A549 (cell line): Measurements from ENCODE around the gene ERO1B. TPM values are rescaled to one million over a fixed set of nuclear protein-coding genes. Genes with fewer than 3 reads are reported as not detected.

ENCODE experiments used
- ATAC-seq, 2 experiments: fragments of 200-7000 bp in 1 of 2; fragments of >200 bp in 1 of 2; cut with Nextera tagmentation in 1 of 2; cut with Tn5 transposase in 1 of 2; 3 replicates each; pipeline versions ENCODE4 v1.8.0 to v1.9.1; 2018 to 2020; ENCODE audit warnings: mild to moderate bottlenecking in 1 of 2, moderate library complexity in 1 of 2
- CTCF ChIA-PET: fragments of 300-600 bp; sonication (Branson Sonifier 250); formaldehyde crosslinking; extraction: SDS; loops from one replicate; lab custom pipeline; 2021; ENCODE audit warnings: antibody characterized with exemption, inconsistent platforms; lab: Yijun Ruan, JAX
- POLR2A ChIA-PET: fragments of 350-600 bp; formaldehyde crosslinking; extraction: SDS; loops from one replicate; lab custom pipeline; 2021; ENCODE audit warnings: antibody characterized with exemption, inconsistent platforms; lab: Yijun Ruan, JAX
- DNase-seq, 2 experiments: peaks; one replicate each; pipeline versions ENCODE4 v3.0.0 to v3.0.0-alpha.2; 2011 to 2016; ENCODE audit warnings: low read depth in 1 of 2, low spot score in 1 of 2
- FAIRE-seq: peaks from 2 replicates; lab custom pipeline; 2011; peaks lifted over from hg19 to GRCh38; lab: Jason Lieb, UNC
- H3K27ac ChIP-seq, 2 experiments: fragments of >200 bp; sonication (Bioruptor Twin); formaldehyde crosslinking; 3 replicates each; pipeline ENCODE4 v1.5.1; 2016 to 2017
- H3K4me1 ChIP-seq: fragments of >200 bp; sonication (Bioruptor Twin); formaldehyde crosslinking; 3 replicates; pipeline ENCODE4 v1.6.1; 2016
- H3K4me2 ChIP-seq: fragments of >200 bp; sonication (Bioruptor Twin); formaldehyde crosslinking; 3 replicates; pipeline ENCODE4 v1.6.1; 2016
- H3K4me3 ChIP-seq: fragments of >200 bp; sonication (Bioruptor Twin); formaldehyde crosslinking; 3 replicates; pipeline ENCODE4 v1.5.1; 2016
- H3K9me3 ChIP-seq: fragments of >200 bp; sonication (Bioruptor Twin); formaldehyde crosslinking; 3 replicates; pipeline ENCODE4 v1.6.1; 2016
- ATOH8 ChIP-seq: fragments of 250-450 bp; sonication (Bioruptor Pico); IDR thresholded peaks from 2 replicates; pipeline ENCODE4 v1.5.0; 2020; ENCODE audit warnings: low read depth, mild to moderate bottlenecking, moderate library complexity
- BCL3 ChIP-seq: fragments of >200 bp; sonication (Bioruptor Twin); formaldehyde crosslinking; IDR thresholded peaks from 3 replicates; pipeline ENCODE4 v1.6.1; 2016
- BHLHE40 ChIP-seq: IDR thresholded peaks from 2 replicates; pipeline ENCODE4 v1.6.1; 2012; ENCODE audit warnings: low read depth, low read length, inconsistent platforms
- CBX8 ChIP-seq: fragments of 200-600 bp; sonication (generic); IDR thresholded peaks from 2 replicates; pipeline ENCODE4 v1.6.1; 2016
- CHD4 ChIP-seq: fragments of 200-600 bp; sonication (generic); IDR thresholded peaks from 2 replicates; pipeline ENCODE4 v1.6.1; 2016; ENCODE audit warnings: antibody characterized with exemption, mild to moderate bottlenecking, borderline replicate concordance
- CTCF ChIP-seq: fragments of >200 bp; sonication (Bioruptor Twin); formaldehyde crosslinking; IDR thresholded peaks from 3 replicates; pipeline ENCODE4 v1.5.1; 2016
- EHMT2 ChIP-seq: fragments of 200-600 bp; sonication (generic); IDR thresholded peaks from 2 replicates; pipeline ENCODE4 v1.6.1; 2016; ENCODE audit warnings: antibody characterized with exemption, low read depth, mild to moderate bottlenecking, moderate library complexity
- ELK1 ChIP-seq: fragments of 150-350 bp; IDR thresholded peaks from 2 replicates; pipeline ENCODE4 v1.6.1; 2014; ENCODE audit warnings: low read depth, mild to moderate bottlenecking, low read length
- FOSL2 ChIP-seq, 2 experiments: fragments of 450-650 bp in 1 of 2; fragments of >200 bp in 1 of 2; sonication (Bioruptor Twin) in 1 of 2; formaldehyde crosslinking; IDR thresholded peaks; 2 replicates each; pipeline versions ENCODE4 v1.5.0 to v1.6.1; 2016 to 2020; ENCODE audit warnings: mild to moderate bottlenecking in 1 of 2, moderate library complexity in 1 of 2
- FOXS1 ChIP-seq: fragments of 250-450 bp; sonication (Bioruptor Pico); IDR thresholded peaks from 2 replicates; pipeline ENCODE4 v1.5.0; 2020; ENCODE audit warnings: mild to moderate bottlenecking, moderate library complexity
- JUNB ChIP-seq: fragments of >200 bp; sonication (Bioruptor Twin); formaldehyde crosslinking; IDR thresholded peaks from 2 replicates; pipeline ENCODE4 v1.6.1; 2016
- KDM5A ChIP-seq: fragments of 200-600 bp; sonication (generic); IDR thresholded peaks from 2 replicates; pipeline ENCODE4 v1.6.1; 2016; ENCODE audit warnings: antibody characterized with exemption, mild to moderate bottlenecking
- MAFK ChIP-seq: fragments of 450-650 bp; IDR thresholded peaks from 2 replicates; pipeline ENCODE4 v1.6.1; 2014; ENCODE audit not compliant: partially characterized antibody
- MYC ChIP-seq: IDR thresholded peaks from 2 replicates; pipeline ENCODE4 v1.6.1; 2012; ENCODE audit warnings: mild to moderate bottlenecking, inconsistent platforms, low read length, improper control_type of control experiment, borderline replicate concordance
- NFE2L2 ChIP-seq: fragments of 150-350 bp; conservative IDR thresholded peaks from 2 replicates; pipeline ENCODE4 v1.6.1; 2014; ENCODE audit warnings: low read length
- NPAS2 ChIP-seq: fragments of 250-450 bp; sonication (Bioruptor Pico); IDR thresholded peaks from 2 replicates; pipeline ENCODE4 v1.8.0; 2022; ENCODE audit warnings: mild to moderate bottlenecking, moderate library complexity, borderline replicate concordance
- NR3C1 ChIP-seq: fragments of >200 bp; sonication (Bioruptor Twin); formaldehyde crosslinking; IDR thresholded peaks from 3 replicates; pipeline ENCODE4 v1.6.1; 2017
- POLR2A ChIP-seq: IDR thresholded peaks from 2 replicates; pipeline ENCODE4 v1.6.1; 2012; ENCODE audit warnings: mild to moderate bottlenecking, low read length
- POLR2AphosphoS2 ChIP-seq: conservative IDR thresholded peaks from 2 replicates; pipeline ENCODE4 v1.6.1; 2012; ENCODE audit warnings: low read length, improper control_type of control experiment, inconsistent platforms
- RARB ChIP-seq: fragments of 250-450 bp; sonication (Bioruptor Pico); IDR thresholded peaks from 2 replicates; pipeline ENCODE4 v1.8.0; 2021; ENCODE audit warnings: mild to moderate bottlenecking, moderate library complexity
- RCOR1 ChIP-seq: fragments of 150-350 bp; IDR thresholded peaks from 2 replicates; pipeline ENCODE4 v1.6.1; 2014; ENCODE audit warnings: antibody characterized with exemption, low read length, low read depth
- REST ChIP-seq: fragments of 200-600 bp; sonication (generic); IDR thresholded peaks from 2 replicates; pipeline ENCODE4 v1.6.1; 2016; ENCODE audit warnings: antibody characterized with exemption, mild to moderate bottlenecking, moderate library complexity
- RNF2 ChIP-seq: fragments of 200-600 bp; sonication (generic); IDR thresholded peaks from 2 replicates; pipeline ENCODE4 v1.6.1; 2016; ENCODE audit warnings: low read depth, mild to moderate bottlenecking, antibody characterized with exemption, moderate library complexity, borderline replicate concordance
- SREBF2 ChIP-seq: fragments of 450-650 bp; IDR thresholded peaks from 2 replicates; pipeline ENCODE4 v1.6.1; 2014; ENCODE audit warnings: mild to moderate bottlenecking, moderate library complexity
- TFCP2L1 ChIP-seq: fragments of 250-450 bp; sonication (Bioruptor Pico); IDR thresholded peaks from 2 replicates; pipeline ENCODE4 v1.5.0; 2021; ENCODE audit warnings: mild to moderate bottlenecking
- ZNF302 ChIP-seq: fragments of 250-450 bp; sonication (Bioruptor Pico); IDR thresholded peaks from 2 replicates; pipeline ENCODE4 v1.9.0; 2021; ENCODE audit warnings: inconsistent platforms, mild to moderate bottlenecking, moderate library complexity
- ZSCAN20 ChIP-seq: fragments of 250-450 bp; sonication (Bioruptor Pico); IDR thresholded peaks from 2 replicates; pipeline ENCODE4 v1.8.0; 2022; ENCODE audit warnings: mild to moderate bottlenecking, moderate library complexity
- WGBS: methylation state at CpG from one replicate; pipeline ENCODE4 v1.1.6; 2017; ENCODE audit errors: missing lambda C conversion rate; 5-methylcytosine and 5-hydroxymethylcytosine counted together
- polyA plus RNA-seq, 4 experiments: library from polyadenylated mRNA; depleted of rRNA in 3 of 4; stranded (reverse); fragments of >200 nt; fragmentation: RNase III in 1 of 4; extraction: RNeasy Plus Mini Kit Qiagen cat#74134 plus additional on column Dnase treatment in 1 of 4; gene quantifications; 2 replicates in 3 of 4; 3 replicates in 1 of 4; pipeline ENCODE4 v1.2.3, GENCODE V29; 2011 to 2017

ERO1B gene
- polyA plus RNA-seq, 2 of the 4 experiments (the other 2 are of a cell fraction): 3.2 to 9.8 TPM

GRCh38 chr1:236214761-236215160 is 67.0 kb downstream of the ERO1B start (continued):
- TF ChIP-seq ATOH8 (CRISPR knock-in tag) (no peak), NFE2L2 (no peak)

- no peaks in the 10 kb centered on the region for H3K4me1 ChIP-seq
- POLR2A ChIA-PET: no interaction called here
- 90% methylated on average over 3 of the region's 3 CpGs for WGBS
- CTCF ChIA-PET: no interaction called here
- ATAC-seq (no peak), FAIRE-seq (no peak), DNase-seq (no peak)
- TF ChIP-seq RNF2 (no peak), BHLHE40 (no peak), ZSCAN20 (no peak), ELK1 (no peak), POLR2A (no peak), SREBF2 (no peak), NR3C1 (no peak), CHD4 (no peak), CBX8 (no peak), KDM5A (no peak), MYC (no peak), TFCP2L1 (CRISPR knock-in tag) (no peak), FOXS1 (no peak), FOSL2 (IDR thresholded peaks at IDR 0.05) (no peak), FOSL2 (CRISPR knock-in tag; IDR thresholded peaks at IDR 0.05) (no peak), ATOH8 (CRISPR knock-in tag) (no peak)
- TF ChIP-seq, all 56 proteins: peak for 0
- H3K4me3 ChIP-seq: no peak overlapping the region
- no peaks in the 10 kb centered on the region for H3K9me3 ChIP-seq
- no peak overlapping the region for H3K27ac ChIP-seq
- no peak overlapping the region for H3K4me2 ChIP-seq
These were observed 68.2 kb downstream of the ERO1B start for GRCh38 chr1:236213534-236213933.

- 97% methylated on average over 5 of the region's 5 CpGs for WGBS
- Histone ChIP-seq H3K4me2 (no peak overlapping the region), H3K4me1 (no peaks in the 10 kb centered on the region), H3K27ac (no peak overlapping the region), H3K9me3 (no peaks in the 10 kb centered on the region), H3K4me3 (no peak overlapping the region)
- ATAC-seq (no peak), FAIRE-seq (no peak), DNase-seq (no peak)
- ChIA-PET CTCF (no interaction called here), POLR2A (no interaction called here)
- TF ChIP-seq RCOR1 (no peak), BCL3 (no peak), POLR2AphosphoS2 (no peak), EHMT2 (no peak), CTCF (no peak), MAFK (no peak), ZNF302 (CRISPR knock-in tag) (no peak), NPAS2 (CRISPR knock-in tag) (no peak), REST (no peak), NR3C1 (no peak), RARB (CRISPR knock-in tag) (no peak), ELK1 (no peak), JUNB (no peak)
These were observed 69.9 kb downstream of the ERO1B start for GRCh38 chr1:236211815-236212214.
